Measurements from ENCODE around the gene RRP1B. TPM values are rescaled to one million over a fixed set of nuclear protein-coding genes. Genes with fewer than 3 reads are reported as not detected.

Gene RRP1B
- total and polyA plus RNA-seq, 9 of the 15 experiments (the other 6 are each of a cell fraction or from before 2014, with no cell fraction given), result 6.8 to 66.6 (median 41.9) TPM

- TF ChIP-seq CUX1 (CRISPR knock-in tag; IDR thresholded peaks at IDR 0.05) (no peak), CTCFL (IDR thresholded peaks at IDR 0.05; ENCODE audit: borderline replicate concordance, insufficient read depth, low read depth, low read length, poor library complexity, severe bottlenecking) (peak; percentile 81), HMGXB4 (CRISPR knock-in tag; IDR thresholded peaks at IDR 0.05) (peak; percentile 75; the same call in 1 of the 2 replicates), E2F4 (CRISPR knock-in tag; IDR thresholded peaks at IDR 0.05; ENCODE audit: low read depth) (no peak), ZNF444 (CRISPR knock-in tag; IDR thresholded peaks at IDR 0.05) (no peak), ZNF384 (IDR thresholded peaks at IDR 0.05; ENCODE audit: low read depth, low read length) (peak; percentile 36), PKNOX1 (IDR thresholded peaks at IDR 0.05) (peak; percentile 89), CCNT2 (IDR thresholded peaks at IDR 0.05; ENCODE audit: borderline replicate concordance, extremely low read depth, insufficient read length, low read depth, low read length) (peak; percentile 100), WHSC1 (IDR thresholded peaks at IDR 0.05; ENCODE audit: low read length) (peak; percentile 49), NFIC (IDR thresholded peaks at IDR 0.05) (peak; percentile 95), KLF6 (CRISPR knock-in tag; IDR thresholded peaks at IDR 0.05; ENCODE audit: borderline replicate concordance) (no peak), RNF2 (IDR thresholded peaks at IDR 0.05) (peak; percentile 98), NCOA1 (IDR thresholded peaks at IDR 0.05; ENCODE audit: low read depth) (peak; percentile 97), TBL1XR1 (IDR thresholded peaks at IDR 0.05; ENCODE audit: low read length in 2 of 2) (peak; percentile 79 to 98), NR1H2 (CRISPR knock-in tag; IDR thresholded peaks at IDR 0.05) (0 out of 2 replicates have a peak, but pooled peaks have one; percentile 80)
Observed at GRCh38 chr21:43728467-43729390, 69.4 kb downstream of the RRP1B start (continued).

Measured in K562 (cell line).